ENCODE data around the gene RUNX2.

GRCh38 chr6:45480752-45481415 lies 152.8 kb downstream of the RUNX2 start:
- TF ChIP-seq, protein P1, sequence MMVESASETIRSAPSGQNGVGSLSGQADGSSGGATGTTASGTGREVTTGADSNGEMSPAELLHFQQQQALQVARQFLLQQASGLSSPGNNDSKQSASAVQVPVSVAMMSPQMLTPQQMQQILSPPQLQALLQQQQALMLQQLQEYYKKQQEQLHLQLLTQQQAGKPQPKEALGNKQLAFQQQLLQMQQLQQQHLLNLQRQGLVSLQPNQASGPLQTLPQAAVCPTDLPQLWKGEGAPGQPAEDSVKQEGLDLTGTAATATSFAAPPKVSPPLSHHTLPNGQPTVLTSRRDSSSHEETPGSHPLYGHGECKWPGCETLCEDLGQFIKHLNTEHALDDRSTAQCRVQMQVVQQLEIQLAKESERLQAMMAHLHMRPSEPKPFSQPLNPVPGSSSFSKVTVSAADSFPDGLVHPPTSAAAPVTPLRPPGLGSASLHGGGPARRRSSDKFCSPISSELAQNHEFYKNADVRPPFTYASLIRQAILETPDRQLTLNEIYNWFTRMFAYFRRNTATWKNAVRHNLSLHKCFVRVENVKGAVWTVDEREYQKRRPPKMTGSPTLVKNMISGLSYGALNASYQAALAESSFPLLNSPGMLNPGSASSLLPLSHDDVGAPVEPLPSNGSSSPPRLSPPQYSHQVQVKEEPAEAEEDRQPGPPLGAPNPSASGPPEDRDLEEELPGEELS (CRISPR knock-in tag; IDR thresholded peaks at IDR 0.05; ENCODE audit: borderline replicate concordance): no peak
- no peak for TF ChIP-seq MAX (CRISPR knock-in tag; IDR thresholded peaks at IDR 0.05)
- TF ChIP-seq POLR3A (IDR thresholded peaks at IDR 0.05; ENCODE audit: borderline replicate concordance, extremely low read depth, insufficient read depth, insufficient read length): no peak

Measured in K562 (cell line).